ENCODE results near the gene ROBO1.

ROBO1 gene

DNA sequence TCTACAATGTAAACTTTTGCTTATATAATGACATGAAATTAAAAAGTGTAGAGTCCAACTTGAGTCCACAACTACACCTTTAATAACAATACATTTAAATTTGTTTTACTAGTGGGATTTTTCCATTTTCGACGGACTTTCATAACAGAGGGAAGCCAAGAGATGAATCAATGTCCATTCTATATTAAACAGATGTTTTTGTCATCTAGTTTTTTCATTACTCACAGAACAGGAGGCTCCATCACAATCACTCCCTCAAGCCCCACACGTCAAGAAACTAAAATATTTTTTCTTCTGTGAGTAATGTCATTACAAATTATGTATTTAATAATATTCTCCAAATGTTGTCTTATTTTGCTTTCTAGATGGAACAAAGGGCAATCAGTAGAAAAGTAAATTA is 932.9 kb downstream of the ROBO1 start:
- no peak overlapping the region for H3K27ac ChIP-seq
- no peak for TF ChIP-seq CTCF (conservative IDR thresholded peaks at IDR 0.05)
- TF ChIP-seq ZFX (IDR thresholded peaks at IDR 0.05), result no peak

GRCh38 chr3:78832785-78833204 is 935.0 kb downstream of the ROBO1 start:
- TF ChIP-seq CTCF (conservative IDR thresholded peaks at IDR 0.05) (no peak), ZFX (IDR thresholded peaks at IDR 0.05) (no peak)
- no peak overlapping the region for H3K27ac ChIP-seq

DNA sequence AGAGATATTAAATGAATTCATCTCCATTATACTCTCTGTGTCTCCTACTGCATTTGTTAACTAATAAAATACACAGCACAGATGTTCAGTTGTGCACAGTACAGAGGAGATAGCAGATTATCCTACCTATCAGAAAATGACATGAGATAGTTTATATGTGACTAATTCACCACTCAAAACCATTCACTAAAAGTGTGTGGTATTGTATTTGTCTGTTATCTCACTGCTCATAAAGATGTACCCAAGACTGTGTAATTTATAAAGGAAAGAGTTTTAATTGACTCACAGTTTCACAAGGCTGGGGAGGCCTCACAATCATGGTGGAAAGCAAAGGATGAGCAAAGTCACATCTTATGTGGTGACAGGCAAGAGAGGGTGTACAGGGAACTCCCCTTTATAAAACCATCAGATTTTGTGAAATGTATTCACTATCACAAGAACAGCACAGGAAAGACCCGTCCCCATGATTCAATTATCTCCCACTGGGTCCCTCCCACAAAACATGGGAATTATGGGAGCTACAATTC is 936.3 kb downstream of the ROBO1 start:
- no peak overlapping the region for H3K27ac ChIP-seq
- no peak for TF ChIP-seq CTCF (conservative IDR thresholded peaks at IDR 0.05)
- no peak for TF ChIP-seq ZFX (IDR thresholded peaks at IDR 0.05)

DNA sequence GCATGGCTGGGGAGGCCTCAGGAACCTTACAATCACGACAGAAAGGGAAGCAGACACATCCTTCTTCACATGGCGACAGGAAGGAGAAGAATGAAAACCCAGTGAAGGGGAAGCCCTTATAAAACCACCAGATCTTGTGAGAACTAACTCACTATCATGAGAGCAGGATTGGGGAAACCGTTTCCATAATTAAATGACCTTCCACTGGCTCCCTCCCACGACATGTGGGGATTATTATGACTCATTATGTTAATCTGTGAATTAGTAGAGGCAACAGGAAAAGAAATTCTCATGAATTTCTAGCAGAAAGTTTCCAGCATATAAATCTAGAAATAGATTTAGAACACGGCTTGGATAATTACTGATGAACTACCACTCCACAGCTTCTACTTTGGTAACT is 937.3 kb downstream of the ROBO1 start:
- TF ChIP-seq CTCF (conservative IDR thresholded peaks at IDR 0.05), result no peak
- no peak for TF ChIP-seq ZFX (IDR thresholded peaks at IDR 0.05)

DNA sequence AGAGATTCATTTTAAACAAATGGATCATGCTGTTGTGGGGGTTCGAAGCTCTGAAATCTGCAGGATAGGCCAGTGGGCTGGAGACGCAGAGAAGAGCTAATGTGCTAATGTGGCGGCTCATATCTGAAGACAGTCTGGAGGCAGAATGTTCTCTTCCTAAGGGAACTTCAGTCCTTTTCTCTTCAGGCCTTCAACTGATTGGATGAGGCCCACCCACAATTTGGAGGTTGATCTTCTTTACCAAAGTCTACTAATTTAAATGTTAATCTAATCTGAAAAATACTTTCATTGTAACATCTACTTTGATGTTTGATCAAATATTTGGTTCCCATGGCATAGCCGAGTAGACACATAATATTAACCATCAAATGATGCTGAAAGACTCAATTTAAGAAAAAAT is 940.2 kb downstream of the ROBO1 start:
- H3K27ac ChIP-seq, result no peak overlapping the region
- TF ChIP-seq CTCF (conservative IDR thresholded peaks at IDR 0.05) (no peak), ZFX (IDR thresholded peaks at IDR 0.05) (no peak)

More for the DNA sequence above, 937.3 kb downstream of the ROBO1 start:
- H3K27ac ChIP-seq, result no peak overlapping the region

GRCh38 chr3:78825858-78826215 is 942.0 kb downstream of the ROBO1 start:
- TF ChIP-seq ZFX (IDR thresholded peaks at IDR 0.05) (no peak), CTCF (conservative IDR thresholded peaks at IDR 0.05) (no peak)
- H3K27ac ChIP-seq, result no peak overlapping the region

GRCh38 chr3:78825118-78825857 is 942.5 kb downstream of the ROBO1 start:
- H3K27ac ChIP-seq, result no peak overlapping the region
- no peak for TF ChIP-seq CTCF (conservative IDR thresholded peaks at IDR 0.05)
- no peak for TF ChIP-seq ZFX (IDR thresholded peaks at IDR 0.05)
